Common myeloid progenitor, CD34-positive (primary cell): ENCODE results near the gene EGFL8.
"Not testable (repeated sequence)": the region's sequence is repeated elsewhere in the genome, so short reads cannot be mapped to it uniquely, and the experiment has no call there.

Experiments
- CTCF ChIA-PET: fragments of 350-600 bp; sonication (Branson Sonifier 250); formaldehyde crosslinking; loops from one replicate; lab custom pipeline; 2021; ENCODE audit warnings: antibody characterized with exemption; lab: Charles Lee
- POLR2A ChIA-PET: fragments of 350-600 bp; sonication (Branson Sonifier 250); formaldehyde crosslinking; loops from one replicate; lab custom pipeline; 2021; ENCODE audit warnings: antibody characterized with exemption; lab: Charles Lee
- DNase-seq, 3 donors: peaks; one replicate each; pipeline versions ENCODE4 v3.0.0 to v3.0.0-alpha.2; 2013
- H3K27ac ChIP-seq, 2 experiments: 1 replicate in 1 of 2; 2 replicates in 1 of 2; pipeline ENCODE4 v1.7.0; 2013; ENCODE audit warnings: inconsistent platforms in 2 of 2, low read length in 2 of 2, mild to moderate bottlenecking in 2 of 2, low read depth in 1 of 2, moderate library complexity in 1 of 2; ENCODE audit not compliant: severe bottlenecking in 2 of 2, insufficient read depth in 1 of 2, poor library complexity in 1 of 2
- H3K27me3 ChIP-seq, 5 experiments: replicated peaks in 2 of 5; 1 replicate in 3 of 5; 2 replicates in 2 of 5; pipeline versions ENCODE4 v1.6.1 to v1.7.0; 2013; ENCODE audit warnings: low read length in 4 of 5, mild to moderate bottlenecking in 2 of 5, moderate library complexity in 2 of 5, inconsistent platforms in 1 of 5; ENCODE audit not compliant: insufficient read depth in 5 of 5, control insufficient read depth in 4 of 5
- H3K36me3 ChIP-seq, 4 experiments: 1 replicate in 2 of 4; 2 replicates in 2 of 4; pipeline versions ENCODE4 v1.6.1 to v1.7.0; 2013; ENCODE audit warnings: low read length in 3 of 4, control low read depth in 1 of 4, mild to moderate bottlenecking in 1 of 4; ENCODE audit not compliant: control insufficient read depth in 4 of 4, insufficient read depth in 4 of 4
- H3K4me1 ChIP-seq, 4 experiments: 1 replicate in 3 of 4; 2 replicates in 1 of 4; pipeline versions ENCODE4 v1.6.1 to v1.7.1; 2013; ENCODE audit warnings: low read length in 3 of 4, mild to moderate bottlenecking in 3 of 4, control low read depth in 1 of 4, inconsistent platforms in 1 of 4, moderate library complexity in 1 of 4; ENCODE audit not compliant: control insufficient read depth in 4 of 4, insufficient read depth in 4 of 4; ENCODE audit errors: control extremely low read depth in 1 of 4
- H3K4me3 ChIP-seq, 7 experiments: 1 replicate in 4 of 7; 2 replicates in 3 of 7; pipeline versions ENCODE4 v1.5.1 to v1.7.0; 2013; ENCODE audit warnings: mild to moderate bottlenecking in 7 of 7, low read length in 6 of 7, moderate library complexity in 6 of 7, inconsistent platforms in 2 of 7, low read depth in 2 of 7, control low read depth in 1 of 7; ENCODE audit not compliant: insufficient read depth in 4 of 7, control insufficient read depth in 1 of 7; ENCODE audit errors: extremely low read depth in 1 of 7
- H3K9me3 ChIP-seq, 5 experiments: 1 replicate in 4 of 5; 2 replicates in 1 of 5; pipeline versions ENCODE4 v1.6.1 to v1.7.1; 2013; ENCODE audit warnings: low read length in 4 of 5, mild to moderate bottlenecking in 2 of 5, inconsistent platforms in 1 of 5, low read depth in 1 of 5, moderate library complexity in 1 of 5; ENCODE audit not compliant: control insufficient read depth in 4 of 5, insufficient read depth in 2 of 5; ENCODE audit errors: control extremely low read depth in 1 of 5
- WGBS: methylation state at CpG from one replicate; pipeline ENCODE4 v1.1.5; 2013; ENCODE audit not compliant: insufficient coverage; 5-methylcytosine and 5-hydroxymethylcytosine counted together

Gene EGFL8

GRCh38 chr6:32210191-32210601 lies 45.8 kb downstream of the EGFL8 start:
- H3K4me3 ChIP-seq = no peak overlapping the region
- 96% methylated on average over 5 of the region's 5 CpGs for WGBS
- H3K27ac ChIP-seq = no peak overlapping the region
- H3K27me3 ChIP-seq = no peaks in the 10 kb centered on the region
- H3K4me1 ChIP-seq = peaks cover 0 to 6% (median 4%) of the 10 kb centered on the region in 4 experiments
- DNase-seq = no peak
- ChIA-PET POLR2A (no interaction called here), CTCF (interaction anchor here (1.8 kb wide), 1 partner anchor 15 kb away, joined by 4 read pairs; no protein-coding TSS in a partner anchor)
- H3K36me3 ChIP-seq = no peaks in the 10 kb centered on the region
- no peaks in the 10 kb centered on the region for H3K9me3 ChIP-seq

- H3K4me3 ChIP-seq, H3K36me3 ChIP-seq, H3K27ac ChIP-seq, H3K9me3 ChIP-seq, POLR2A ChIA-PET, H3K27me3 ChIP-seq, H3K4me1 ChIP-seq, DNase-seq: not testable (repeated sequence)
- WGBS = 100% methylated on average over 1 of the region's 4 CpGs
- CTCF ChIA-PET = interaction anchor here (0.8 to 1.7 kb wide), 2 partner anchors 24 to 616 kb away, joined by 3 read pairs; no protein-coding TSS in a partner anchor
Measured at GRCh38 chr6:32211432-32211831, 47.0 kb downstream of the EGFL8 start.

DNA sequence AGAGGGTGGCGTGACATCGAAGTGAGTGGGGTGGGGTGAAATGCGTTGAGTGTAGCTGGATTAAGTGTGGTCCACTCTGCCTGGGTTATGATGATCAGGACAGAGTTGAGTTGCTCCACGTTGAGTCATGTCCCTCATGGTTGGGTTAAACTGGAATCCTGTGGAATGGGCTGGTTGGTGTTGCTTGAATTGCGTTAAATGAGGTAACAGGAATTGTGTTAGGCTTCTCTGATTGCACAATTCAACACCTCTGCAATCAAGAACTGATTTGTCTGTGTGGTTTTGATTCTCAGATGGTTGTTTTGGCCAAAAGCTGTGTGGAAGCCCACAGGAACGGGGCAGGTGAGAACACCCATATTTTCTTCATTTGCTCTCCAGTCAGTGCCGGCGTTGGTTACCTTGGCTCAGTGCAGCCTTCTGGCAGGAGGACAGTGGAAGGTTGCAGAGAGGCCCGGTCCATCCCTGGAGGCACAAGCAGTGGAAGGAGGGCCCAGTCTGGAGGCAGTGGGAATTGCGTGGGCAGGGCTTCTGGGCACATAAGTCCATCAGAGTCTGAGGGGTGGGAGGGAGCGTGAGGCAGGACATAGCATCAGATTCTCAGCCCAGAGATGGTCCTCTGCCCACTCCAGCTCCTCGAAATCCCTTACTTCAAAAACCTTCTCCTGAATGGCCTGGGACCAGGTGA lies 47.8 kb downstream of the EGFL8 start:
- ChIA-PET CTCF (interaction anchor here (0.8 to 1.7 kb wide), 2 partner anchors 24 to 615 kb away, joined by 3 read pairs; no protein-coding TSS in a partner anchor), POLR2A (interaction anchor here (0.6 kb wide), 1 partner anchor 120 kb away, joined by 3 read pairs; no protein-coding TSS in a partner anchor)
- peaks cover 0 to 6% (median 4%) of the 10 kb centered on the region in 4 experiments for H3K4me1 ChIP-seq
- no peaks in the 10 kb centered on the region for H3K27me3 ChIP-seq
- 95% methylated on average over 7 of the region's 12 CpGs for WGBS
- DNase-seq = no peak
- H3K9me3 ChIP-seq = no peaks in the 10 kb centered on the region
- no peak overlapping the region for H3K4me3 ChIP-seq
- no peak overlapping the region for H3K27ac ChIP-seq
- H3K36me3 ChIP-seq = no peaks in the 10 kb centered on the region

GRCh38 chr6:32213649-32214048 lies 49.3 kb downstream of the EGFL8 start:
- POLR2A ChIA-PET = no interaction called here
- Histone ChIP-seq H3K27me3 (no peaks in the 10 kb centered on the region), H3K27ac (no peak overlapping the region), H3K9me3 (no peaks in the 10 kb centered on the region), H3K4me1 (peaks cover 0 to 6% (median 4%) of the 10 kb centered on the region in 4 experiments), H3K4me3 (no peak overlapping the region), H3K36me3 (no peaks in the 10 kb centered on the region)
- no peak for DNase-seq
- CTCF ChIA-PET = interaction anchor here (1.0 kb wide), 1 partner anchor 18 kb away, joined by 4 read pairs; no protein-coding TSS in a partner anchor
- WGBS = 94% methylated on average over 3 of the region's 6 CpGs

DNA sequence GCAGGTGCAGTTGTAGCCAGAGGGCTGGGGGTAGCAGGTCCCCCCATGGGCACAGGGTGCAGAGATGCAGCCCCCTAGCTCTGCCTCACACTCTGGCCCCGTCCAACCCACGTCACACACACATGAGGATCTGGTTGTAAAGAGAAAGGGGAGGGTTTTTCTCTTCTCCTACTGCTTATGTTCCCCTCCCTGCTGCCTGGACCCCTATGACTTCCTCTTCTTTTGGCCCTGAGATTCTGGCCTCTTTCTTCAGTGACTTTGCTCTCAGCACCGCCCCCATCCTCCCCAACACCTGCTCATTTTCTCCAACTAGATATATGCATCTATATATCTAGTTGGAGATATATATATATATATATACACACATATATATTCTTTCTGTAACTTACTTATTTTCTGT lies 49.7 kb downstream of the EGFL8 start:
- CTCF ChIA-PET = no interaction called here
- H3K4me1 ChIP-seq = peaks cover 0 to 6% (median 4%) of the 10 kb centered on the region in 4 experiments
- DNase-seq = peak in 2 of 3 donors; percentile 49 to 54
- WGBS = no CpG with 5 or more reads among the region's 3 CpGs
- H3K4me3 ChIP-seq = no peak overlapping the region
- H3K36me3 ChIP-seq = no peaks in the 10 kb centered on the region
- no peaks in the 10 kb centered on the region for H3K27me3 ChIP-seq
- POLR2A ChIA-PET = interaction anchor here (0.6 kb wide), 1 partner anchor 17 kb away, joined by 4 read pairs; no protein-coding TSS in a partner anchor
- no peaks in the 10 kb centered on the region for H3K9me3 ChIP-seq
- no peak overlapping the region for H3K27ac ChIP-seq

GRCh38 chr6:32215617-32216016 lies 51.2 kb downstream of the EGFL8 start:
- H3K9me3 ChIP-seq = no peaks in the 10 kb centered on the region
- no CpG with 5 or more reads among the region's 4 CpGs for WGBS
- H3K4me1 ChIP-seq = peaks cover 0 to 6% (median 4%) of the 10 kb centered on the region in 4 experiments
- H3K27me3 ChIP-seq = no peaks in the 10 kb centered on the region
- H3K36me3 ChIP-seq = no peaks in the 10 kb centered on the region
- no peak for DNase-seq
- H3K27ac ChIP-seq = no peak overlapping the region
- ChIA-PET CTCF (interaction anchor here (1.5 kb wide), 1 partner anchor 12 kb away, joined by 4 read pairs; no protein-coding TSS in a partner anchor), POLR2A (interaction anchor here (0.7 kb wide), 1 partner anchor 19 kb away, joined by 5 read pairs; no protein-coding TSS in a partner anchor)
- no peak overlapping the region for H3K4me3 ChIP-seq

- Histone ChIP-seq H3K27me3 (no peaks in the 10 kb centered on the region), H3K4me1 (peaks cover 0 to 6% (median 4%) of the 10 kb centered on the region in 4 experiments), H3K27ac (no peak overlapping the region), H3K4me3 (no peak overlapping the region), H3K36me3 (no peaks in the 10 kb centered on the region), H3K9me3 (no peaks in the 10 kb centered on the region)
- ChIA-PET POLR2A (no interaction called here), CTCF (interaction anchor here (1.5 kb wide), 1 partner anchor 13 kb away, joined by 4 read pairs; no protein-coding TSS in a partner anchor)
- no peak for DNase-seq
- 88% methylated on average over 10 of the region's 10 CpGs for WGBS
Measured at GRCh38 chr6:32216285-32216684, 51.9 kb downstream of the EGFL8 start.
